NCI-H510A (cell line): ENCODE measurements around the gene GPR171.
"Not testable (repeated sequence)": the region's sequence is repeated elsewhere in the genome, so short reads cannot be mapped to it uniquely, and the experiment has no call there.

Experiments used
- DNase-seq: peaks from one replicate; lab custom pipeline; 2025; lab: John Stamatoyannopoulos, UW

GPR171 gene

DNA sequence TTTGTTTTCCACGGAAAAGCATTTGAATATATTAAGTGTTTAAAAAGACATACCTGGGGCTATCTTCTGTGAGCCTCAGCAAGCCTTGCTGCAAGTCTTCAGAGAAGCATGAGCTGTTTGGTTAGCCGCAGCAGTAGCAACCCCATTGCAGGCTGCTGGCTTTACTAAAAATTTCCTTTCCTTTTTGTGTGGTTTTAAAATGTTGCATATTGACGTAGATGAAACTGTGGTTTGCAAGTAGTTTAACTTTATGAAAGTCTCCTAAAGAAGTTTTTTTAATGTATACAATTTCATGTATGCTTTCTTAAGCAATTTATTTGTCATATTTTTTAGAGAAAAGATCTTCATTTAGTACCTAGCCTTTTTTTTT lies at the start of gene GPR171:
GPR171 (minus strand) TSS at position 166 of the 370 bp plus-strand sequence. CDS start 3,830 bp downstream, outside the sequence.
- no peak for DNase-seq

GRCh38 chr3:151248772-151249337 lies 45.8 kb upstream of the GPR171 start:
- DNase-seq, result no peak

- DNase-seq, result not testable (repeated sequence)
Measured at GRCh38 chr3:151242006-151242405, 39.0 kb upstream of the GPR171 start.

DNA sequence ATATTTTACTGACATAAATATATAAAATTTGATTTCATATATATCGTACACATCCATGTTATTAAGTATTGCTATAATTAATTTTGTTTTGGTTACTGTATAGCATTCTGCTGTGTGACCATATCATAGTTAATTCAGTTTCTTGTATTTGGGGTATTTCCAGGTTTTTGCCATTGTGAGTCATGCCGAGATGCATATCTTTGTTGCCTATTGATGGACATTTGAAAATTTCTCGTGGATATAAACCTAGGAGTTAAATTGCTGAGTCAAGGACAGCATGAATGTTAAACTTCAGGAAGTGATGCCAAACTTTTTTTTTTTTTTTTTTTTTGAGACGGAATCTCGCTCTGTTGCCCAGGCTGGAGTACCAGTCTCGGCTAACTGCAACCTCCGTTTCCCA lies 33.7 kb upstream of the GPR171 start:
- DNase-seq, result no peak

- no peak for DNase-seq
Measured at GRCh38 chr3:151236316-151236715, 33.3 kb upstream of the GPR171 start.

DNA sequence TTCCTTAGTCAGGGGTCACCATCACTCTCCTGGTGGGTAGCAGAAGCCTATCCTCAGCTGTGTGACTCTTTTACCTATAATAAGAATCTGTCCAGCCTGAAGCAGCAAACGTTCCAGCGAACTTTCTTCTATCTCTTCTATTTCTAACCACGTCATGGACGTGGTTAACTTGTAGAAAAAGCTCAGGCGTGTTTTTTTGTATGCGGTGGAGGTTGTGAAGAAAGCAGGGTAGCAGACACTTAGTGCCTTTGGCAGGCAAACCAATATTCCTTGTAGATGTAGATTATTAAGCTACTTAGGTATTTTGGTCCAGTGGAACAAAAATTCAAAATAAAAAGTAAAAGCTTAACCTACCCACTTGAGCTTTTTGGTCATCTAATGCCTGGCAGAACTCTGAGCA lies 31.8 kb upstream of the GPR171 start:
- no peak for DNase-seq

- no peak for DNase-seq
Measured at GRCh38 chr3:151232991-151233390, 30.0 kb upstream of the GPR171 start.

DNA sequence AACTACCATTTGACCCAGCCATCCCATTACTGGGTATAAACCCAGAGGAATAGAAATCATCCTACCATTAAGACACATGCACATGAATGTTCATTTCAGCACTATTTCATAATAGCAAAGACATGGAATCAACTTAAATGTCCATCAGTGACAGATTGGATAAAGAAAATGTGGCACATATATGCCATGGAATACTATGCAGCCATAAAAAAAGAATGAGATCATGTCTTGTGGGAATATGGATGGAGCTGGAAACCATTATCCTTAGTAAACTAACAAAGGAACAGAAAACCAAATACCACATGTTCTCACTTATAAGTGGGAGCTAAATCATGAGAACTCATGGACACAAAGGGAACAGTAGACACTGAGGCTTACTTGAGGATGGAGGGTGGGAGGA lies 29.4 kb upstream of the GPR171 start:
- DNase-seq, result not testable (repeated sequence)

DNA sequence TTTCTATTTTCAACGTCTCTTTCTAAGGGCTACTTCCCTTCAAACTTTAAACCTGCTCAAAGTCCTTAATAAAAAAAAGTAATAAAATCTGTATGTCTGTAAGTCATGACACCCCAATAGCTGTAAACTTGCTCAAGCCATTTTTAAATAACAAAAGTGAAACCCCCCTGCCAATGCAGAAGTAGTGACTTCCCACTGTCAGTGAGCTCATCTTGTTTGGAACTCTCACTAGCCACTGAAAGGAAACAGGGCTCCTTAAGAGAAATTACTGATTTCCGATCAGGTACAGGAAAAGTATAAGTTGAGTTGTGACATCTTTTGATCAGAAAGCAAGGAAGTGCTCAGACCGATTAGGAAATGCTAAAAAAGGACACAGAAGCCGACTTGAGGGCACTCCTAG lies 27.6 kb upstream of the GPR171 start:
- DNase-seq, result no peak

DNA sequence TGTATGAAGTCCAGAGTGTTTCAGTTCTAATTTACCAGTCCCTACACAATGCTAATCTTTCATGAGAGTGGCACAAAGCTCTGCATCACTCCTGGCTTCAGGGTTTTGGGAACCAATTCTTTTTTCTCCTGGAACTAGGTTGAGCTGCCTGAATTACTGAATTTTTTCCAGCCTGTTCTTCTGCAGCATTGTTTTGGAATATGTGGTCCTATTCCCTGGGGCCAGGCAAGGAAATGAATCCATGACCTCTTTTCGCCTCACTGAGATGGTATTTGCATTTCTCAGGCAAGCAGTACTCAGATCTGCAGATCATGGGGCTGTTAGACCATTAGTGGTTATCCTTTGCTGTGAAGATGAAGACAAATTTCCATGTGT lies 25.6 kb upstream of the GPR171 start:
- no peak for DNase-seq

DNA sequence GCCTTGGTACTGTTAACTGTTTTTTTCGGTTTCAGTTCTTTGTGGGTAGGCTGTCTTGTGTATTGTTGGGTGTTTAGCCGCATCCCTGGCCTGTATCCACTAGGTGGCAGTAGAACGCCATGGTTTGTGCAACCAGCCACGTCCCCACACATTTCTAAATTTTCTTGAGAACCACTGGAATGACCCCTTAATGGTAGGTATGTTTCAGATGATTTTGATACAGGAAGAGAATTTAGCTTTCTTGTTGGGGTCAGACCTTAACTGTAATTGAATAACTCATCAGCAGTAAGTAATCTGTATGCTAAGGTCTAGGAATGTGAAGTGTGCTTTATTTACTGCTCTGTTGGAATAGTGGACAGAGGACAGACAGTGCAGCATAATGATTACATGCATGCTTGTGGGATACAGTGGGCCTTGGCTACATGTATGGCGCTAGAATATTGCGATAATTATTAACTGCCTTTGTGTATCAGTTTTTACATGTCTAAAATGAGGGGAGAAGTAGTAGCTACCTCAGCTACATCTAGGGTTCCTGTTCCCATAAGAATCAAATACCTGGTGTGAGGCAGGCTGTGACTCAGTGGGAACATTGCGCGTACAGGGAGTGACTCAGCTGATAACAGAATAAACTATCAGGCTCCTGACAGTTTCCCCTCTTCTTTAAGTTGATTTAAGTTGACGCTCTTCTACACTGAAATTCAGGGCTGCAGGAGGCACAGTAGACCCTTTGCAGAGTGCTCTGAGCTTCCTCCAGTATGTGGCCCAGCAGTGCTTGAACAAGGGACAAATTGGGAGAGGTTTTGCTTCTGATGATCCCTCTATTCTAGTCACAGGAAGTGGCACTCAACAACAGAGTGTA lies 25.0 kb upstream of the GPR171 start:
- DNase-seq, result no peak

DNA sequence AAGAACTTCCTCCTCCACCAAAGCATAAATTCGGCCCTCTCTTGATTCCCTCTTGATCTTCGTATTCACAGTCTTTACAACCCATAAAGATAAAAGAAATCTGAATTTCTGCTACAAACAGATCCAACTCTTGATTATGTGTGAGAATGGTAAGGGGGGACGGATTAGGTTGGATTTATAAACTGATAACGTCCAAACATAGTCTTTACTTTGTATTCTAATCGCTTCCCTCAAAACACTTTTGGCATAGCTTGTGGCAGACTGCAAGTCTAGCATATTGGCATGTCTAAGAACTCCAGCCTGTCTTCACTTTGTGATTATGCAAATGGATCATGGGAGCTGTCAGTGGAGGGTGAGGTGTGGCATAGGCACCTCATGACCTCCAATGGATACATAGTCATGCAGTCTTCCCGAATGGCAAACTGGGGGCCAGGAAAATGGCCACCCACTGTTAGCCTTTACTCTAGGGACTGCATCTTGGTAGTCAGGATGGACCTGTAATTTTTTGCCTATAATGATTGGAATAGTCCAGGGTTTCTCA lies 24.3 kb upstream of the GPR171 start:
- DNase-seq, result no peak

DNA sequence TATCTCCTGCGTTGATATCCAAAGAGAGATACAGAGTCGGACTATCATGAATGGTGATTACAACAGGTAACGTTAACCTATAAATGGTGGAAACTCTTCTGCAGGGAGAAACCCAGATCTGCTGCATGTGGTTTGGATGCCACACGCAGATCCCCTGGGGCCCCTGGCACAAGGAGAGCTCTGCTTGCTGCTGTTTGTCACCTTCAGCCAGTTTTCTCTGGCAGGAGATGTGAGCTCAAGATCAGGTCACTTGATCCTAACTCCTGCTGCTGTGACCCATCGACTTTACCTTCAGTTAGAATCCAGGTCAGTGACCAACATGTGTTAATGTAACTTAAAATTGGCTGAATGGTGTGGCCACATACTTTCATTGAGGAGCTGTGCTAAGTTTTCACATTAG lies 23.8 kb upstream of the GPR171 start:
- no peak for DNase-seq

DNA sequence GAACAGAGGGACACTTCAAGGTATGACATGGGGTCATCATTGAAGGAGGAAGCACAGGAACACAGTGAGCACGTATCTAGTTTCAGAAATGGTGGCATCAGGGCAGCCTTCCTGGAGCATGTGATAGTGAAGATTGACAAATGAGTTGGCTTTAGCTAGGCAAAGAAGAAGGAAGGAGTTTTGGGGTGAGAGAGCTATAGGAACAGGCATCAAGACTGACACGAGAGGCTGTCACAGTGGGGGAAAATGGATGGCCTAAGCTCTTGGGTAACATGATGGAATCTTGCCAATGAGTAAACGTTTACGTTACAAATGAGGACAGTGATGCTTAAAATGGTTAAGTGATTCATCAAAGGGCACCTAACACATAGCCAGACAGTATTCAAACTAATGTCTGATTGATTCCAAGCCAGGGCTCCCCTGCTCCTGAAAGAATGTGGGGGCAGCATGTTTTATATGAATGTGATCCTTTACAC lies 23.1 kb upstream of the GPR171 start:
- DNase-seq, result no peak

DNA sequence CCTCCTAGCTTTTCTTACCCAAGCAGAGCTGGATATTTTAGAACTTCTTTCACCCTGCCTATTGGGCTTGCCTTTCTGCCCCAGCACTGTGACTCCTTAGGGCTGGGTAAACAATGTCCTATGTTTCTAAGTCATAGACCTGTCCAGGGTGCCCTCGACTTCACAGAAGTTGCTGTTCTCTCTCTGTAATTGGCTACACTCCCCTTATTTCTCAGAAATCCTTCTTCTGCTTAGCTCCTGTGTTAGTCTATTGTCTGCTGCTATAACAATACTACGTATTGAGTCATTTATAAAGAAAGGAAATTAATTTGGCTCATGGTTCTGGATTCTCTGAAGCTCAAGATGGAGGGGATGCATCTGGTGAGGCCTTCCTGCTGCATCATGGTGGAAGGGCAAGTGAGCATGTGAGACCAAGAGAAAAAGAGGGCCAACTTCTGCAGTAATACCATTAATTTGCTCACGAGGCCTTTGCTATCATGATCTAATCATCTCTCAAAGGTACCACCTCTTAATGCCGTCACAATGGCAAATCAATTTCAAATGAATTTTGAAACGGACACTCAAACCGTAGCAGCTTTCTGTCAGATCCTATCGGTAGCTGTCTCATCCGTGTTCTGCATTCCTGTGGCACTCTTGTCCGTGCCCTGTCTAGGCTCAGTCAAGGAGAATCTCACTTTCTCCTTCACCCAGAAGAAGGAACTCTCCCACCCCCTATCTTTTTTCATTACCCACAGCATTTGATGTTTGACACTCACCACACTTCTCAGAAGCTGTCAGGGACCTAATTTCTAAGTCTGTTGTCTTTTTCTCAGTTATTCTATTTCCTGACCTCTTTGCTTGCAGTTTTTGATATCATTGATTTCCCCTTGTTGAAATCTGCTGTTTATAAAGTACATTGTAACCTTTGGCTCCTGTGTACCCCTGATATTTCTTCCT lies 22.3 kb upstream of the GPR171 start:
- DNase-seq, result no peak

- DNase-seq, result no peak
Measured at GRCh38 chr3:151224268-151224866, 21.4 kb upstream of the GPR171 start.

DNA sequence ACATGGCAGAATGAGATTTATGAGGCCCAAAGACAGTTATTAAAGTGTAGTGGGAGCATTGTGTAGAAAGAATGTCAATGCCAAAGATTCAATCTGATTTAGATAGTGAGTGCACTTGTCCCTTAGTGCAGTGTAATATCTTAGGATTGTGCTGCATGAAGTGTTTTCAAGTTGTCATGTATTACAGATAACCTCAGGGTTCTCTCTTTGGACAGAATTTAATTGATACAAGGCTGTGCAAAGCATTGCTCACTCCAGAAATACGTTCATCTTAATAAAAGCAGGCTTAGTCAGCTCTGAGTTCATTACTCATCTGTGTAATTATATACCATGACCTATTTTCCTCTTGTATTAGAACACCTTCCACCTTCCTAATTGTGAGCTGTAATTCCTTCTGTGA lies 16.0 kb upstream of the GPR171 start:
- no peak for DNase-seq

DNA sequence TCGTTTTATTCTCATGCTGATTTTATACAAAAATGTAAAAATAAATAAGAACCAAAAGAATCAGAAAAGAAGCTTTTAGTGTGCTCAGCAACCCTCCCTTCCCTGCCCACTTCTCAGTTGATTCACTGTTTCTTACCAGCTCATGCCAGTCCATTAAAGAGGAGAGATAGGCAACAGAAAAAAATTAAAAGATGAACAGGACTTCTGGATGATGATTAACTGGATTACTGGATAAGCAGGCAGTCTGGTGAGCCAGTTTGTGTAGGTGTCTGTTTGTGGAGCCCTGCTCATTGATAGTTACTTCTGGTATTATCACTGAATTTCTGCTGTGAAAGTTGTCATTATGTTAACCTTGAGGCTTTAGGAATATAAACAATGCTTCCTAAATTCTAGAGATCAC lies 15.1 kb upstream of the GPR171 start:
- no peak for DNase-seq

- DNase-seq, result no peak
Measured at GRCh38 chr3:151216641-151217607, 13.9 kb upstream of the GPR171 start.

DNA sequence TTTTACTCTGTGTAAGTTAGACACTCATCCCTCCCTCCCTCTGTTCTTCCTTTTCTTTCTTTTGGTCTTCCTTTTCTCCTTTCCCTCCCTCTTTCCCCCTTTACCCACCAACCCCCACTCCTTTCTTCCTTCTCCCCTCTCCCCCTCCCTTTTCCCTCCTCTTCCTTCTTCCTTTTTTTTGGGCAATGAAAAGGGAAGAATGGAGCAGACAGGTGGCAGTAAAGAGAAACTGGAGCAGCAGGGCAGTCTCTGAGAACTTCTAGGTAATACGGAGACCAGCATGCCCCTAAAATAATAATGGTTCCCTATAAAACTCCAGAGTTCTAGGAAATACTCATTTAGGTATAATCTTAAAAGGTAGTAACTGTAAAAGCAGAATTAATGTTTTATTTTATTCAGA lies 11.4 kb upstream of the GPR171 start:
- DNase-seq, result no peak

DNA sequence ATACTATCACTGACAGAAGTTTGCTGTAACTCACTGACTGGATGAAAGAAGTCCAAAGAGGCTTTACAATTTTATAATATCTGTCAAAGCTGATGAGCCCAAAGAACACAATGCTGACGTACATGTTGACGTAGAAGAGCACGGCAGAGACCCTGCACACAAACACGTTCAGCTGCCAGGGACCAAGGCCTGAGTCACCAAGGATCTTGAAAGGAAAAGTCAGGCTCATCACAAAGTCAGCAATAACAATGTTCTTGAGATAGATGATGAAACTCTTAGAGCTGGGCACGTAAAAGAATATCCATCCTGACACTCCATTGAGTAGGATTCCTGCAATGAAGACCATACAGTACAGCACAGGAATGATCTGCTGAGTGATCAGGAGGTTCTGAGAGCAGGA lies 10.9 kb upstream of the GPR171 start:
- no peak for DNase-seq
